ENCODE data around the gene FZD2.

GRCh38 chr17:44530896-44531418 is 26.3 kb upstream of the FZD2 start:
- TF ChIP-seq EZH2 (IDR thresholded peaks at IDR 0.05; ENCODE audit: insufficient read depth, poor library complexity, severe bottlenecking) = no peak
- TF ChIP-seq EZH2phosphoT487 (IDR thresholded peaks at IDR 0.05; ENCODE audit: insufficient read depth, low read depth) = no peak
